Measurements from ENCODE around the gene CD58.
"Not testable (repeated sequence)": the region's sequence is repeated elsewhere in the genome, so short reads cannot be mapped to it uniquely, and the experiment has no call there.

The CD58 gene

DNA sequence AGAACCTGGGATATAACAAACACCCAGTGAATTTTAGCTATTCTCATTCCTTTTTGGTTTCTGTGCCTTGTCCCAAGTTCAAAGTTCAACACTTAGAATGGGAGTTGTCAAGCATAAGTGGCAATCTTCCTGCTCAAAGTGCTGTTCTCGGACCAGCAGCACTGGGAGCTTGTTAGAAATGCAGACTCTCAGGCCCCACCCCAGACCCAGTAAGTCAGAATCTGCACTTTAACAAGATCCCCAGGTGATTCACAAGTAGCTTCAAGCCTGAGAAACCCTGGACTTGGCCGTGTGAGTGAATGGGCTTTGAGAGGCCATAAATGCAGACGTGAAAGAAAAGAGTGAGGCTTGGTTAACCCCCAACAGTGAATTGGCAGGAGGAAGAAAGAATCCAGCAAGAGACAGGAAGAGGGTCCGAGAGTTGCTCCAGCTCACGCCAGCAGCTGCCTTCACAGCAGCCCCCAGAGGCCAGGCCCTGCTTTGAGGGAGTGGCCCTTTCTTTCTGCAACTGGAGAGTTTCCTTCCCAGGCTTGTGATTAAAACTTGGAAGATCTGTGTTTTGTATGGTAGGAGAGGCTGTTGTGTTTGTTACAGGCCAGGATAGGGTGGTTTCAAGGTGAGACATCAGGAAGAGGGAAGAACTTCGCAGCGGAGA lies 21.3 kb upstream of the CD58 start:
- not testable (repeated sequence) for DNase-seq

DNA sequence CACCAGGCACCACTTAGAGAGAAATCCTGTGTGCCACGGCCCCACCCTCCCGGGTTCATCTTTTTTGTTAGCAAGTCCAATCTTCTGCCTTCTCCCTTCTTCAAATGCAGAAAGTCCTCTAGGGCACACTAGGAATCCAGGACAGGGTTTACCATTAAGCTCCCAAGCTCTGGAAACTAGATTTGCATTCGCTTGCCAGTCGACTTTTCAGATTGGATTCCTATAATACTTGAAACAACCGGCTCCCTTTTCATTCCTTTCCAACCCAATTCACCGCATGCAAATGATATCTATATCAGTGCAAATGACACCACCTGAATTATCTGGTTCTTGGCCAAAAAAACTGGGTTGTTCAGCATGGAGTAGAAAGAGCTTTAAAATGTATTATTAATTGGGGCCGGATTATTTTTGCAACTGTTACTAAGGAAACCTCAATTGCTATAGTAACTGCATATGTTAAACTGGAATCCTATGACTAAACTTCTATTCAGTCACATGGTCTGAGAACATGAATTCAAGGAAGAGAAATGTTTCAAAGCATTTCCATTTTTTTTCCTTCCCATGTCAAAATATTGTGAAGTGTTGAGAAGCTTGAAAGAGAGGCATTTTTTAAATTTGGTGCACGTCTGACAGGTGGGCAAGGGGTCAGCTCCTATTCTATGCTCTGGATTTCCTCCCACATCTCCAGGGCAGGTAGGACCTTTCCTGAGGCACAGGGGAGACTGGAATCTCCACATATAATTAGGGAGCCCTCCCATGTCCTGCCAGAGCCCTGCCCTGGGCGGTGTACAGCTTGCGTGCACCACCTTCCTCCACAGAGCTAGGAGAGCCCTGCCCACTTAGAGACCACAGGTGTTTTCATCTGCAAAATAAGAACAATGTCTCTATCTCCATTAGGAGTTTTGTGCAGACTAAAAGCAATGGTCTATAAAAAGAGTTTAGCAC lies 20.5 kb upstream of the CD58 start:
- DNase-seq: not testable (repeated sequence)

DNA sequence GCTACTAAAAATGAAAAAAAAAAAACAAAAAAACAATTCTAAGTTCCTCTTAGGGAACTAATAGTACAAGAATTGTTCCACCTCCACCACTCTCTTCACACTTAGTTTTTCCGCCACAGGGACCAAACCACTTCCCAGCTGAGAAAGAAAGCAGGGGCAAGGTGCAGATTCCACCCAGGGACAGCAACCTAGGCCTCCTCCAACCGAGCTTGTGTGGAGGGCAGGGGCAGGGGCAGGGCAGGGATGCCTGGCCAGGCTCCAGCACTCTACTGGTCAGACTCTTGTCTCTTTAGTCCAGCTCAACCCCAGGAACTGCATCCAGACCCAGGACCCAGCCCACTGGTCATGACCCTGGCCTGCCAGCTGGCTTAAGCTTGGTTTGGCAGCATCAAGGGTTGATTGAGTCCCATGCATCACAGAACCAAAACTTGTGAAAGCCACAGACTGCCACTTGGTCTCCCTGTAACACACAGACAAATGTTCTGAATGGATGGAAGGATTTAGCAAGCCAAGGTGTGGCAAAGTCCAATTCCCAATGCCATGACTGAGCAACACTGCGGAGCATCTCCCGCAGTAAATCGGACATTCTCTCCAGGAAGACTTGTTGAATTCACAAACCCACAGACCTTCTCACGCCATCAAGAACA lies 19.7 kb upstream of the CD58 start:
- not testable (repeated sequence) for DNase-seq

DNA sequence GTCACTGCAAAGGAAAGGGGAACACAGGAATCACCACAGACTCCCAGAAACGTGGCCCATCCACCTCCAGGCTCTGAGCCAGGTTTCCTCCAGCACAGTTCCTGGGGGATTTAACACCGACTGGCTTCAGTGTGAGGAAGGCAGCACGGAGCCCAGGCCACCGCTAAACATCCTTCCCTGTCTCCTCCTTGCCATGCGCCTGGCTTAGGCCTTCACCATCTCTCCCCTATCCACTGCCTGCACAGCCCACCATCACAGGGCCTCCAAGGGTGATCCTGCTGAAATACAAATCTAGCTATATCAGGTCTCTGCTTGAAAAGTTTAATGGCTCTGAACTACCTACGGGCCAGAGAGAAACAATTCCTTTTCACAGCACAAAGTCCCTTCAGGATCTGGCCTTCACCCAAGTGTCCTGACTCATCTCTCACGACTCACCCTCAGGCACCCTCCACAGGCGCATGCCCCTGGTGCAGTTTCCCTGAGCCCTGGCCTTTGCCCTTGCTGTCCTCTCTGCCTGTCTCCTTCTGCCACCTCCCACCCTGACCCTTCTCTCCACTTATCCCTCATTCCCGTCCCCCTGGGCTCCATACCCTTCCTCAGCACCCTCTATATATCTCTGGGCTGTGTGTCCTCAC lies 18.4 kb upstream of the CD58 start:
- DNase-seq: not testable (repeated sequence)

DNA sequence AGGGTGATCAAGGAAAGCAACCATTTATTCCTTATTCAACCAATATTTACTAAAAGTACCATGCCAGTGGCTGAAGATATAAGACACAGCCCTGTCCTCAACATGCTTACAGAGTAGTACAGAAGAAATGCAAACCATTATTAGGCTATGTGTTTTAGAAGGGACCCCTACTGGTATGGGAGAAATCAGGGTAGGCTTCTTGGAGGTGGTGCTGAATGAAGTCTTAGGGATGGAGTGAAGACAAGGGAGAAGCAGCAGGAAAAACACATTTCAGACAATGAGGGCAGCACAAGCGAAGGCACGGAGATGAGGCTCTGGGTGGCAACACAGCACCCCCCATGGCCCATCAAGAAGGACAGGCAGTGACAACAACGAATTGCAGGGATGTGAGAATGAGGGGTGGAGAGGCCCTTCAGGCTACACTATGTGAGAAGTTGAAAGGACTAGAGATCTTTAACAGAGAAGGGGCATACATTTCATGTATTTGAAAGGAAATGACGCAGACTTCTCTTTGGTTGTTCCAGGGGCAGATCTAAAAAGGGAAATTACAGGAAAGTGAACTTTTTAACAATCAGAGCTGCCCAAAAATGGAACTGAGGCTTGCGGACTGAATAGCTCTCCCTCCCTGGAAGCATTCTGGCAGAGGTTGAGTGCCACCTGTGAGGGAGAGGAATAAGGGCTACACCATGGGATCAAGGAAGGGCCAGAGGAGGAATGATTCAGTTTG lies 16.8 kb upstream of the CD58 start:
- DNase-seq: no peak

DNA sequence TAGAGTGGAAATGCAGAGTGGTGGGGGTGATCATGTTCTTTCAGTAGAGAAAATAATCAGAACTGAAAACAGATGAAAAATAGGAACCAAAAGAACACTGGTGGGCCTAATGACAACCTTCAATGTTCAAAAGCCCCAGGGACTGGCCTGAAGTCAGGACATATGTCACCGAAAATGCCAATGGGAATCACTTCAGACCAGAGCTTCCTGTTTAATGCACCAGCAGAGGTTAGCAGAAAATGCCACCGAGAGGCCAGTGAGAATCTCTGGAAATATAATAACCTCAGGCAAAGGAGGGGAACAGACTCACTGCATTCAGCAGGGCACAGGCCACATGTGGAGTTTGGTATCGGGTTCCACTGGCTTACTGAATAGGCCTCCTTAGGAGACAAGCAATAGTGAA lies 15.9 kb upstream of the CD58 start:
- no peak for DNase-seq

DNA sequence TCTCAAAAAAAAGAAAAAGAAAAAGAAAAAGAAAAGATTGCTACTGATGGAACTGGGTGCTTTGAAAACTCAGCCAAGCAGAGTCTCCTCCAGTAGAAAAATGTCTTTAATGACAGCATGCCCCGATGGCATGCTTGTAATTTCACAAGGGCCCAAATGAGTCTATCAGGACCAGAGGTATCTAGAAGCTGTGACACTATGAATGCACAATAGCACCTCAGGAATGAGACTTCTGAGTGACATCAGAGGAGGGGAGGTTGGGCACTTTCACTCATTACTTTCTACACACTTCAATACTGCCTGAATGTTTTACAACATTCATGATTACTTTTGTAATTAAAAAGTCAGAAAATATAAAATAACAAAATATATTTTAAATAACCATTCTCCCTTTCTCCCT lies 15.1 kb upstream of the CD58 start:
- DNase-seq: no peak

DNA sequence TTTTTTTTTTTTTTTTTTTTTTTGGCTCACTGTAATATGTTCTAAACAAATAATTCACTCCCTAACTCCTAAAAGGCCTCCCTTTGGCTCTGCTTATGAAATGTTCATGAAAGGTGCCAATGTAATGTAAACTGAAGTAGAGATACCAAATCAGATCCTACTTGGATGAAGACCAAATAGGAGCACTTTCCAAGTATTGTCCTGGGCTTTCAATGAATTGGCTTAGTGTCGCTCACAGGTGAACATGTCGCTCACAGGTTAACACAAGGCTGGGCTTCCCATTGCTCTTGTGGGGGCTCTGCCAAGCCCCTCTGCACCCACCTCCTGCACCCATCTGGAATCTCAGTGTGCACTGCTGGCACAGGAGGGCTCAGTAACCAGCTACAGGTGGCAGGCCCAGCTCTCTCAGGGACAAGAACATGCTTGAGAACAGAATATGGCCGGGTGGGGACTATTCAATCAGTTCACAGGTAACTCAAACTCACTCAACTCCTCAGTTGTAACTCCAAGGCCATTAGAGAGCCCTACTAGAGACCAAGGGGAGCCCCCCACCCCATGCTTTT lies 10.6 kb upstream of the CD58 start:
- no peak for DNase-seq

DNA sequence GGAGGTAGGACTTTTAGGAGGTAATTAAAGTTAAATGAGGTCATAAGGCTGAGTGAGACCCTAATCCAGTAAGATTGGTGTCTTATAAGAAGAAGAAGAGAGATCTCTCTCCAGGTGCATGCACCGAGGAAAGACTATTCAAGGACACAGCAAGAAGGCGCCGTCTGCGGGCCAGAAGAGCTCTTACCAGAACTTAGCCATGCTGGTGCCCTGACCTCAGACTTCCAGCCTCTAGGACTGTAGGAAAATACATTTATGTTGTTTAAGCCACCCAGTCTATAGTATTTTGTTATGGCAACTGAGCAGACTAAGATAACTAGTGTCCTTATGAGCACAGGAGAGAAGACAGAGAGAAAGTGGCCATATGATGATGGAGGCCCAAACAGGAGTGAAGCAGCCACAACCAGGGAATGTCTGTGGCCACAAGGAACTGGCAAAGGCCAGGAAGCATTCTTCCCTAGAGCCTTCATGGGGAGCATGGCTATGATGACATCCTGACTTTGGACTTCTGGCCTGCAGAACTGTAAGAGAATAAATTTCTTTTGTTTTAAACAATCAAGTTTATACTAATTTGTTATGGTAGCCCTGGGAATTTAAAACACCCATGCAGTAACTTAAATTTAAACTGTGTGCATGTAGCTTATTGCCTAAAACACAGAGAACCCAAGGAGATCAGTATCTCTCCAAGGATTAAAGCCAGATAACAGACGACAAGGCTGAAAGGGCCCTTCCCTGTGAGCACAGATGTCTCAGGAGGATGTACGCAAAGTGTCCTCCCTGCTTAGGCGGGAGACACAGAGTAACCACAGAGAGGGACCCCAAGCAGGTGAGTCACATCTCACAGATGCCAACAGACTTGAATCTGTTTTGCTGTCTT lies 9.9 kb upstream of the CD58 start:
- peak; percentile 28 for DNase-seq

DNA sequence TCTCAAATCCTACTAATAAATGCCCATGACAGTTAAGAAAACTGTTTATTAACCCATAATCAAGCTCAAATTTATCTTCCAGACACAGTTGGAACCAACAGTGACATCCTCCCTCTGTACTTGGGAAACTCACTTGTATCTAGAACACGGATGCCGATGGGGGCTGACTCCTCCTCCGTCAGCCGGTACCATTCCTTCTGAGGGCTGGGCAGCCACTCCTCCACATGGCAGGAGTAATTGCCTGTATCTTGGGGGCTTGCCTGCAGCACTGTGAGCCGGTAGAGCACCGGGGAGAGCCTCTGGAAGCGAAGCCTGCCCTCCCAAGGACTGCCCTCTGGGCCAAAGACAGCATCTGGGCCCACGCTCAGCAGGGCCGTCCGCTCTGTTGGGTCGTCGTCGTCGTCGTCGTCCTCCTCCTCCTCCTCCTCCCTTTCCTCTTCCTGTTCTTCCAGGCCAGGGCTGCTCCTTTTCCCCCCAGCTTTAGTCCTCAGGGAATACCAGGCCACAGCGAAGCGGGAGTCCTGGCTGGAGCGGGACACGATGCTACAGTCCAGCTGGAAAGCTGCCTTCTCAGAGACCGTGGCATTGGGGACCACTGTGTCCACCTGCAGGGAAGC lies 8.5 kb upstream of the CD58 start:
- no peak for DNase-seq

DNA sequence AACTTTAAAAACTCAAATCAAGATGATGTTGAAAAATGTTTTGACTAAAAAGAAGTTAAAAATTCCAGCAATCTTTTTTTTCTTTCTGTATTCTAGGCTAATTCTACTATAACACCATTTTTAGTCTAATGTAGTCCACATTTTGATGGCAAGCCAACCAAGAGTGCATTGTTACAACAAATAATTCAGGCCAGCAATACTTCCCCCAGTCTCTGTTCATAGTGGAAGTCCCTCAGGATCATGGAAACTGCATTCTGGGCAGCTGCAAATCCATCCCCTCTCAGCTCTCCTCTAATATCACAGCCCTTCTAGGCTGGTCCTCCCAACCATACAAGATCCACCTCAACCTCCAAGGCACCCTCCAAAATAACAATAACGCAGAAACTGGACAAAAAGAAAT lies 7.8 kb upstream of the CD58 start:
- no peak for DNase-seq

DNA sequence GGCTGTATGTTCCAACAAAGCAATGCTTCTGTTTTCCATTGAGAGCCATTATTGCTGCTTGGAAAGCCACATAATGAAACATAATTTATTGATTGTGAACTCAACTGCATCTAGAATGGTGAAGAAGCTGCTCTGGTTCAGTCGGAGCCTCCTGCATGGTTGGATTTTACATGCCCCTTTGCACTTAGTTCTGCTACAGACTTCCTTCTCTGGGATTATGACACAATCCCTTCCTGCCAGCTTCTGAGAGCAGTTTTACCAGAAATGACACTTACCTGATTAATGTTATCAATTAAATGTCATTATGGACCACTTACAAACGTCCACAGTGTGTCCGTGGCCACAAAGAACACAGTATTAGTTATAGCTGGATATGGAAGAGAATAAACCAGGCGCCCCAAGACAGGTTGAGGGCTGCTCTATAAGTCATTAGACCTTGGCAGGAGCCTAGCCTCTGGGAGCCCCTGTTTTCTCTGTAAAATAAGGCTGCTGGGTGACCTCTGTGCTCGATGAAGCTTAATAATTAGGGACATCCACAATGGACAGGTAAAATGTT lies 7.0 kb upstream of the CD58 start:
- no peak for DNase-seq

DNA sequence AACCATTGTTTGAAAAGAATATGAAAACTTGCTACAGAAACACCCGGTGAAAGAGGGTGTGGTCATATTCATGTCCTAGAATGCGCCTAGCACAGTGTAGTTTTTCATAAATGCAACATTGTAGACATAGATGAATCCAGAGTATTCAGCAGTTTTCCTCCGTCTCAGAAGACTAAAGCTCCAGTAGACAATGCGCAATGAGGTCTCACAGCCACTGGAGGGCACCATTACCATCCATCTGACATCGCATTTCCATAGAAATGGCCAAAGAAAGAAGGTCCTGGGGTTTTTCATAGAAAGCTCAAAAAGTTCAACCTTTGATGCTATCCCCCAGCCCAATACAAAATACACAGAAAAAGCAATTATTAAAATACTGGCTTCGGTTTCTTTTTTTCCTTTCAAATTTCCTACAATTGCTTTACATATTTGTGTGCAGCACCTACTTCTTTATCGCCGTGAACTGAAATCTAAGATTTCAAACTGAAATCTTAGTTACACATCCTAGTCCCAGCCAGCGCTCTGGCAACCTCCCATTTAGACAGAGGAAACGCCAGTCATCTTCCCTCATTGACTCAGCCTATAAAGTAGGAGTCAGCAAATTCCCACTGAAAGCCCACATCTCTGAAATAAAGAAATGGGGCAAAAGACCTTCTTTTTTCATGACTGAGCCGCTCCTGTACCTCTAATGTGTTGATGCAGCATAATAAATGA lies 3.9 kb upstream of the CD58 start:
- peak; percentile 70 for DNase-seq

DNA sequence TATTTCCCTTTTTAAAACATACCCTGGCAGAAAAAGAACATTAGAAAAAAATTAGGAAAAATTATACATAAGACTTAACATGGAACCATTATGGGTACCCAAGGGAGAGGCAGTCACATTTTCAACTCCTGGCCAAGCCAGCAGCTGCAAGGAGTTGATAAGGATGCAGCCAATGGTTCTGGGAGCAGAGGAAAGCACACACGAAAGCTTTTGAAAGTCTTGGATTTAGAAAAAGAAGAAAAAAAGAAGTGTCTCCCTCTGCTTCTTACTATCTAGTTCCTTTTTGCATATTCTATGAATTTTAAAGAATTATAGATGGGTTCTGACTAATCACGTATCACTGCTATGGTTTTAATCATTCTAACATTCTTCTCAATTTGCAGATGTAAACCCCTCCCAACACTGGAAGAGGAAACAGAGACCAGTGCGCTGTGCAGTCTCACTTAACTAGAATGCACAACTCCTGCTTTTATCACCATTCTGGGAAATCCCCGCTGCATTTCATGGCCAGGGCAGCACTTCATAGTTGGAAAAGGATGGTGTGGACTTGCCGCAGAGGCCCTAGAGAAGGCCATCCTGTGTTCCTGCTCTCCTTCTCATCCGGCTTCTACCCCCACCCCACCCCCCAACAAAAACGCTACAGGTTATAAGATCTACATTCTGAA lies 2.7 kb upstream of the CD58 start:
- DNase-seq: peak; percentile 42

DNA sequence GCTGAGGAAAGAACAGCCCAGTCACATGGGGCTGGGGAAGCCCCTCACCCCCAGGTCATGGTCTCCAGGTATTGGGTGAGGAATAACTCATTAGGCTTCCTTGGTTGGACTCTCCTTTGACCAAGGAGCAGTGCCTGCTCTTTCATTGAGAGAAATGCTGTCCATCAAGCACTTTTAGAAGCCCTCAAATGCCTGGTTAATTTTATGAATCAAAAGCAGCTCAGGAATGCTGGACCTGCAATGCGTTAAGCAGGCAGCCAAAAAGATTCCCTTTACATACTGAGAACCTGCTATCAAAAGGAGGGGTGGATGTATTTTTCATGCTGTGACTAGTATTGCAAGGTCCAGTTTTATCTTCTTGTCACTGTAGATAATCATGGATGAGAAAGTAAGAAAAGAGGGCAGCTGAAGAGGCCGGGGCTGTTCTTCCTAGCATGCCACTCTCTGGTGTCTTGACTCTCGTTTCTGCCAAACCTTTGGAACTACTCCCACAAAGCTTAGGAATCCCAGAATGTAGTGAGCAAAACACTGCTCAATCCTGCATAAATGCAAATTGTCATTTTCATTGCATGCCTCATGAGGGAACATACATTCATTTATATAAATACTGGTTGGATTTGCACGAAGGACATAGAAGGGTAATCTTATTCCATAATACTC lies 2.1 kb upstream of the CD58 start:
- peak; percentile 25 for DNase-seq

DNA sequence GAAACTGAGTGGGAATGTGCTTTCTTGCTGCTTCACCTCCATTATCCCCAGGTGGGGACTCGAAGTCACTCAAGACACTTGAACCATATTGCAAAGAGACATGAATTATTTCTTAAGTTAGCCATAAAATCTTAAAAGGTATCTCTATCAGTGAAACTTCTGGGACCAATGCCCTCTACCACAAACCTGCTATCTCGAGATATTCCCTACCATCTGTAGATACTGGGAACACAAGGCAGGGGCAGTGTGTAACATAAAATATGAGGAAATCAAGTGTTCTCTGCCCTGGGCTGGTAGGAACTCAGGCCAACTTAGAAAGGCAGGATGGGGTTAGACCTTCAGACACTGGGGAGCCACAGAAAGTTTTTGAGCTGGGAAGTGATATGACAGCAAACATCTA lies 1.3 kb upstream of the CD58 start:
- no peak for DNase-seq

DNA sequence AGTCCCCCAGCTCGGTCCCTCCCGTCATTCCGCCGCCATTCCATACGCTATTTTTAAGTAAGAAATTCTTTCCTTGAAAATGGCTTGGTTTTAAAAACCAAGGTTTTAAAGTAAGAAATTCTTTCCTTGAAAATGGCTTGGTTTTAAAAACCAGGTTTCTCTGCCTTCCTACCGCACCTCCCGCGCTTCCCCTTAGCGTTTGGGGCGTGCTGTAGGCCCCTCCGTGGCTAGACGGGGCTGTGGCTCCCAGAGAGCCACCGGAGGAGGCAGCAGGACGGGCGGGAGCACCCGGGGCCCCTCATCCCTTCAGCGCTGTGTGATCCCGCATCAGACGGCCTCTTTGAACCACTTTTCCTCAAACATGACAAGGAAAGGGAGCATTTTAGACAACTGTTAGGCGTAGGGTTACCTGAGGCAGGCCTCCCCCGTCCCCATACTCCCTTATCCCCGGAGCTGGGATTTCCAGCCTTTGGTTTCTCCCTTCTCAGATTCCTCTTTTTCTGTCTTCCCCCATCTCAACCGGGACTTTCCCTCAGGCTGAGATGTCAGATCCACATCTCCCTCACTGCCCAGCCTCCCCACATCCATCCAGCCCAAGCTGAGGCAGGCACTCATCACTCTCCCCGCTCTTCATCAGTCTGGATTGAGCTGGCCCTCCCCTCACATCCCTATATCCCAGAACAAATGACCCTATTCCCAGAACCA lies 541 bp upstream of the CD58 start:
- no peak for DNase-seq

DNA sequence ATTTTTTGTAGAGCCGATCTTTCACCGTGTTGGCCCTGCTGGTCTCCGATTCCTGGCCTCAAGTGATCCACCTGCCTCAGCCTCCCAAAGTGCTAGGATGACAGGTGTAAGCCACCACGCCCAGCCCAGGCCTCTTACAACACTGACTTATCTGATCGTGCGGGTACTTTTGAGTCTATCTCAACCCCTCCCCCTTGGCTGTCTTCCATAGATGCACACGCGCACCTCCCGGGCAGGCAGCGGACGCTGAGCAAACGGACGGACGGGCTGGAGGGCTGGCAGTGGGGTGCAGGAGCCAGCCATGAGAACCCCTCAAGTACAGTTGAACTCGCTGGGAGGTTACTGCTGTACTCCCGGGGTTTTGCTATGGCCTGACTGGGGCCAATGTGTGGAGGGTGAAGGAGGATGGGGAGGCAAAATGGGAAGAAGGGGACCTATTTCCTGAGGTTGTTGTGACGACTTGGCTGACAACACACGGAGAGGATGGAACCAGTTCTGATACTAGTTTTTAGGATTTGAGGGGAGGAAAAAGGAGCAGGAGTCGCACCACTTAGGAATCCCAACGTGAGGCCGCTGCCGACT lies 959 bp downstream of the CD58 start:
- no peak for DNase-seq

All from fibroblast of upper back skin (primary cell).